Measurements from ENCODE around the gene USP32. TPM values are rescaled to one million over a fixed set of nuclear protein-coding genes. Genes with fewer than 3 reads are reported as not detected.

The USP32 gene
- total RNA-seq, 1 experiment from 2014 or later: 73.5 TPM

GRCh38 chr17:60164697-60165096, 227.2 kb downstream of the USP32 start:
- Histone ChIP-seq H3K18ac (ENCODE audit: insufficient read length, low read depth, low read length) (no peak overlapping the region), H3K9ac (ENCODE audit: extremely low read depth, insufficient read length, low read length) (no peak overlapping the region), H3K4me2 (ENCODE audit: insufficient read depth, insufficient read length, low read length) (no peak overlapping the region), H3K23ac (ENCODE audit: insufficient read length, low read depth, low read length) (no peak overlapping the region), H2BK12ac (ENCODE audit: insufficient read length, low read depth, low read length) (no peak overlapping the region), H3T11ph (ENCODE audit: low read length) (no peak overlapping the region), H4K20me1 (ENCODE audit: control insufficient read depth, insufficient read depth, insufficient read length) (peaks cover 2% of the 10 kb centered on the region), H3K4me1 (ENCODE audit: insufficient read depth, low read length) (peaks cover 7% of the 10 kb centered on the region; the same call in 1 of the 2 replicates), H4K91ac (ENCODE audit: insufficient read length, low read depth, low read length) (no peak overlapping the region), H3K4ac (ENCODE audit: low read depth, low read length) (no peak overlapping the region), H3K9me3 (ENCODE audit: control insufficient read depth, low read depth, low read length) (no peaks in the 10 kb centered on the region), H3K56ac (ENCODE audit: insufficient read length, low read depth, low read length) (no peak overlapping the region), H2BK20ac (ENCODE audit: low read depth, low read length, poor library complexity, severe bottlenecking) (no peak overlapping the region), H3K27ac (ENCODE audit: insufficient read length, low read depth, low read length) (no peak overlapping the region), H3K23me2 (ENCODE audit: insufficient read length, low read depth, low read length, poor library complexity, severe bottlenecking) (no peaks in the 10 kb centered on the region), H2AK5ac (ENCODE audit: insufficient read length, low read length) (no peak overlapping the region), H4K5ac (ENCODE audit: insufficient read length, low read depth, low read length) (no peak overlapping the region), H3K79me2 (ENCODE audit: insufficient read depth, low read length) (no peaks in the 10 kb centered on the region), H2BK15ac (ENCODE audit: low read depth, low read length) (no peak overlapping the region), H2AFZ (ENCODE audit: low read length) (no peak overlapping the region), H3K14ac (ENCODE audit: insufficient read depth, low read length) (no peak overlapping the region), H4K8ac (replicated peaks; ENCODE audit: insufficient read length, low read depth, low read length) (no peak overlapping the region), H3K79me1 (ENCODE audit: insufficient read depth, low read depth, low read length, poor library complexity, severe bottlenecking) (no peaks in the 10 kb centered on the region), H2BK5ac (ENCODE audit: insufficient read length, low read length) (no peak overlapping the region), H3K27me3 (ENCODE audit: insufficient read depth, low read length) (no peaks in the 10 kb centered on the region), H2BK120ac (ENCODE audit: low read depth, low read length, poor library complexity, severe bottlenecking) (no peak overlapping the region)
- TF ChIP-seq CTCF (conservative IDR thresholded peaks at IDR 0.05): no peak
- Mint-ChIP-seq H3K9me3 (no peaks in the 10 kb centered on the region), H3K36me3 (ENCODE audit: insufficient read depth in 1 of 3, low read depth in 3 of 3) (no peaks in the 10 kb centered on the region), H3K4me3 (no peak overlapping the region), H3K27ac (no peak overlapping the region), H3K4me1 (peaks cover 35 to 51% of the 10 kb centered on the region in 2 experiments), H3K27me3 (ENCODE audit: low read depth) (peaks cover 8% of the 10 kb centered on the region)
- WGBS (ENCODE audit: extremely low coverage, insufficient read length, low lambda C conversion rate): no CpG with 5 or more reads among the region's 5 CpGs
- DNase-seq: no peak
